Measurements from ENCODE around the gene PHF20.

DNA sequence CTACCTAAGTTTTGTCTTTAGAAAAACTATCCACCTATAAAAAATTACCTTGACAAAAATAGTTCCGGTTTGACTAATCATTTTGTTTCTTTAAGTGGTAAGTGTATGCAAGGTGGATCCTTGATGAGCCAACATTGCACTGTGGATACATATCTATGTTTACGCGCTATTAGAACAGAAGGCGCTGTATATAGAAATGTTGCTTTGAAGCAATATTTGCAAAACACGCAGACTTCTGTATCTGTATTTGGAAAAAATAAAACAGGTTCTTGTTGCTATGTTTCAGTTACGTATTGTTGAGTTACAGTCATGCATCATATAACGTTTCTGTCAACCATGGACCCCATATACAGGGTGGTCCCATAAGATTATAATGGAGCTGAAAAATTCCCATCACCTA is 178.3 kb downstream of the PHF20 start:
- TF ChIP-seq, protein P1, sequence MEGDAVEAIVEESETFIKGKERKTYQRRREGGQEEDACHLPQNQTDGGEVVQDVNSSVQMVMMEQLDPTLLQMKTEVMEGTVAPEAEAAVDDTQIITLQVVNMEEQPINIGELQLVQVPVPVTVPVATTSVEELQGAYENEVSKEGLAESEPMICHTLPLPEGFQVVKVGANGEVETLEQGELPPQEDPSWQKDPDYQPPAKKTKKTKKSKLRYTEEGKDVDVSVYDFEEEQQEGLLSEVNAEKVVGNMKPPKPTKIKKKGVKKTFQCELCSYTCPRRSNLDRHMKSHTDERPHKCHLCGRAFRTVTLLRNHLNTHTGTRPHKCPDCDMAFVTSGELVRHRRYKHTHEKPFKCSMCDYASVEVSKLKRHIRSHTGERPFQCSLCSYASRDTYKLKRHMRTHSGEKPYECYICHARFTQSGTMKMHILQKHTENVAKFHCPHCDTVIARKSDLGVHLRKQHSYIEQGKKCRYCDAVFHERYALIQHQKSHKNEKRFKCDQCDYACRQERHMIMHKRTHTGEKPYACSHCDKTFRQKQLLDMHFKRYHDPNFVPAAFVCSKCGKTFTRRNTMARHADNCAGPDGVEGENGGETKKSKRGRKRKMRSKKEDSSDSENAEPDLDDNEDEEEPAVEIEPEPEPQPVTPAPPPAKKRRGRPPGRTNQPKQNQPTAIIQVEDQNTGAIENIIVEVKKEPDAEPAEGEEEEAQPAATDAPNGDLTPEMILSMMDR (IDR thresholded peaks at IDR 0.05) = no peak
- TF ChIP-seq POLR2A (IDR thresholded peaks at IDR 0.05) = no peak
